ENCODE data around the gene DNAH11. TPM values are rescaled to one million over a fixed set of nuclear protein-coding genes. Genes with fewer than 3 reads are reported as not detected.

DNAH11 gene
- total and polyA plus RNA-seq, 2 of the 4 experiments (the other 2 are of a cell fraction), result not detected

GRCh38 chr7:21938463-21938862 lies 395.6 kb downstream of the DNAH11 start:
- in situ Hi-C loops (cut with MboI; ENCODE audit: low sequenced_read_pairs), result no loop called here
- TF ChIP-seq POLR2A (IDR thresholded peaks at IDR 0.05; ENCODE audit: low read depth, low read length) (no peak), MAFK (IDR thresholded peaks at IDR 0.05; ENCODE audit: low read depth, low read length) (no peak), RAD21 (IDR thresholded peaks at IDR 0.05; ENCODE audit: low read length) (no peak), RFX5 (IDR thresholded peaks at IDR 0.05; ENCODE audit: low read depth, low read length) (no peak), CHD1 (IDR thresholded peaks at IDR 0.05; ENCODE audit: low read depth, low read length) (no peak), RCOR1 (IDR thresholded peaks at IDR 0.05; ENCODE audit: insufficient replicate concordance, low read length) (no peak), NFE2L2 (IDR thresholded peaks at IDR 0.05; ENCODE audit: low read depth, low read length) (no peak)
- Histone ChIP-seq H2BK20ac (ENCODE audit: low read depth, low read length) (no peak overlapping the region), H2AK5ac (ENCODE audit: low read depth, low read length) (no peak overlapping the region), H2BK5ac (ENCODE audit: low read depth, low read length, poor library complexity, severe bottlenecking) (no peak overlapping the region), H3K56ac (ENCODE audit: extremely low read depth, insufficient read depth, low read length) (no peak overlapping the region), H3K9me3 (ENCODE audit: control insufficient read depth, insufficient read depth, low read length) (no peaks in the 10 kb centered on the region), H2AFZ (replicated peaks; ENCODE audit: low read length, poor library complexity) (no peak overlapping the region), H2BK120ac (ENCODE audit: low read depth, low read length) (no peak overlapping the region), H4K91ac (ENCODE audit: insufficient read depth, low read depth, low read length) (no peak overlapping the region), H3K9me1 (ENCODE audit: insufficient read depth, low read length) (no peaks in the 10 kb centered on the region; the same call in 1 of the 2 replicates), H3K79me1 (ENCODE audit: low read depth in 1 of 2, low read length in 2 of 2) (peaks cover 17 to 19% of the 10 kb centered on the region in 2 experiments), H2BK15ac (ENCODE audit: low read depth, low read length) (no peak overlapping the region), H3K27ac (ENCODE audit: insufficient read depth, low read length) (no peak overlapping the region), H3K9ac (ENCODE audit: low read depth, low read length) (no peak overlapping the region), H4K5ac (ENCODE audit: low read depth, low read length) (no peak overlapping the region), H3K18ac (ENCODE audit: low read depth, low read length) (no peak overlapping the region), H2AK9ac (replicated peaks; ENCODE audit: low read depth, low read length, poor library complexity) (no peak overlapping the region), H4K8ac (ENCODE audit: low read depth in 2 of 2, low read length in 2 of 2) (no peak overlapping the region), H3K4me1 (ENCODE audit: control insufficient read depth, insufficient read depth, low read length) (peaks cover 4% of the 10 kb centered on the region), H3K4me3 (ENCODE audit: insufficient read depth, low read depth, low read length) (no peak overlapping the region), H3K4me2 (ENCODE audit: low read depth, low read length) (no peak overlapping the region), H3K27me3 (ENCODE audit: control insufficient read depth, insufficient read depth, low read length) (no peaks in the 10 kb centered on the region), H3K4ac (ENCODE audit: low read depth, low read length) (no peak overlapping the region), H3K23ac (ENCODE audit: low read depth, low read length) (no peak overlapping the region), H4K20me1 (ENCODE audit: insufficient read depth, low read length) (no peaks in the 10 kb centered on the region; the same call in 1 of the 2 replicates), H3K14ac (replicated peaks; ENCODE audit: low read depth, low read length) (no peak overlapping the region), H3K36me3 (ENCODE audit: control insufficient read depth, insufficient read depth, low read length) (0 out of 2 replicates have a peak, but pooled peaks cover 2% of the 10 kb centered on the region)
- intact Hi-C loops (cut with micrococcal nuclease), result loop anchor here (5.0 kb wide), 1 partner anchor 944 kb away; no protein-coding TSS in a partner anchor
- ATAC-seq (ENCODE audit: low read depth) (no peak), DNase-seq (no peak)
- no TSS peak for BruUV-seq (replicated peaks)
- dilution Hi-C loops (cut with HindIII; ENCODE audit: low sequenced_read_pairs, unreplicated experiment), result no loop called here
- POLR2A ChIA-PET (ENCODE audit: unreplicated experiment), result no interaction called here
- CTCF ChIA-PET, result no interaction called here
- WGBS, 2 experiments (ENCODE audit: extremely low coverage in 2 of 2, insufficient read length in 1 of 2), result no CpG with 5 or more reads among the region's 2 CpGs

Data from IMR-90 (cell line).